Activated naive CD8-positive, alpha-beta T cell treated with anti-CD3 and anti-CD28 coated beads, Interleukin-2, amount 50 U/mL, for 16 hours (primary cell): Measurements from ENCODE around the gene SLC25A45.
"Not testable (repeated sequence)": the region's sequence is repeated elsewhere in the genome, so short reads cannot be mapped to it uniquely, and the experiment has no call there.

Experiments used
- DNase-seq: peaks from one replicate; pipeline ENCODE4 v3.0.0-alpha.2; 2020; ENCODE audit warnings: low read depth, low spot score

SLC25A45 gene

GRCh38 chr11:65421794-65422632 lies 39.6 kb upstream of the SLC25A45 start:
- DNase-seq = peak; percentile 81

GRCh38 chr11:65420979-65421793 lies 38.7 kb upstream of the SLC25A45 start:
- peak; percentile 71 for DNase-seq

GRCh38 chr11:65420506-65420905 lies 38.1 kb upstream of the SLC25A45 start:
- DNase-seq = no peak

- no peak for DNase-seq
Measured at GRCh38 chr11:65419772-65420481, 37.5 kb upstream of the SLC25A45 start.

- no peak for DNase-seq
Measured at GRCh38 chr11:65419460-65419771, 37.0 kb upstream of the SLC25A45 start.

- DNase-seq = peak; percentile 52
Measured at GRCh38 chr11:65418681-65419459, 36.4 kb upstream of the SLC25A45 start.

GRCh38 chr11:65418431-65418680 lies 35.9 kb upstream of the SLC25A45 start:
- no peak for DNase-seq

GRCh38 chr11:65417702-65418430 lies 35.4 kb upstream of the SLC25A45 start:
- DNase-seq = no peak

GRCh38 chr11:65416841-65417701 lies 34.6 kb upstream of the SLC25A45 start:
- DNase-seq = no peak

- peak; percentile 84 for DNase-seq
Measured at GRCh38 chr11:65416341-65416824, 33.9 kb upstream of the SLC25A45 start.

- DNase-seq = no peak
Measured at GRCh38 chr11:65415499-65416340, 33.3 kb upstream of the SLC25A45 start.

- no peak for DNase-seq
Measured at GRCh38 chr11:65414776-65415498, 32.5 kb upstream of the SLC25A45 start.

GRCh38 chr11:65413077-65413664 lies 30.7 kb upstream of the SLC25A45 start:
- not testable (repeated sequence) for DNase-seq

GRCh38 chr11:65412271-65413076 lies 30.0 kb upstream of the SLC25A45 start:
- DNase-seq = no peak

- no peak for DNase-seq
Measured at GRCh38 chr11:65411681-65412070, 29.2 kb upstream of the SLC25A45 start.

- DNase-seq = no peak
Measured at GRCh38 chr11:65410936-65411680, 28.7 kb upstream of the SLC25A45 start.
